H1 (cell line): ENCODE data around the gene GALK1. TPM values are rescaled to one million over a fixed set of nuclear protein-coding genes. Genes with fewer than 3 reads are reported as not detected.

Experiments
- CTCF ChIA-PET: fragments of 300-600 bp; sonication (Branson Sonifier 250); formaldehyde crosslinking; loops from one replicate; lab custom pipeline; 2021; ENCODE audit not compliant: partially characterized antibody; lab: Charles Lee
- POLR2A ChIA-PET: fragments of 300-600 bp; sonication (Branson Sonifier 250); formaldehyde crosslinking; loops from one replicate; lab custom pipeline; 2021; ENCODE audit warnings: inconsistent platforms; ENCODE audit not compliant: partially characterized antibody; lab: Charles Lee
- DNase-seq, 2 experiments: peaks; one replicate each; pipeline versions ENCODE4 v3.0.0 to v3.0.0-alpha.2; 2010 to 2022; ENCODE audit warnings: low spot score in 2 of 2, low read depth in 1 of 2, mixed read lengths in 1 of 2
- FAIRE-seq: peaks from 2 replicates; lab custom pipeline; 2011; peaks lifted over from hg19 to GRCh38; lab: Jason Lieb, UNC
- H2AFZ ChIP-seq: 2 replicates; pipeline ENCODE4 v1.8.1; 2012; ENCODE audit warnings: low read length, inconsistent platforms
- H2AK5ac ChIP-seq: 2 replicates; pipeline ENCODE4 v1.6.1; 2013; ENCODE audit warnings: low read depth, low read length
- H2BK120ac ChIP-seq: replicated peaks from 2 replicates; pipeline ENCODE3; 2013; ENCODE audit warnings: low read depth, low read length, inconsistent platforms
- H2BK12ac ChIP-seq: 2 replicates; pipeline ENCODE4 v1.6.1; 2013; ENCODE audit warnings: low read depth, low read length
- H2BK15ac ChIP-seq: 2 replicates; pipeline ENCODE4 v1.6.1; 2013; ENCODE audit warnings: low read length
- H2BK20ac ChIP-seq: 2 replicates; pipeline ENCODE4 v1.6.1; 2013; ENCODE audit warnings: low read length
- H2BK5ac ChIP-seq: 2 replicates; pipeline ENCODE4 v1.6.1; 2013; ENCODE audit warnings: low read depth, low read length
- H3K14ac ChIP-seq: 2 replicates; pipeline ENCODE4 v1.6.1; 2013; ENCODE audit warnings: inconsistent platforms; ENCODE audit not compliant: insufficient read length
- H3K18ac ChIP-seq: 2 replicates; pipeline ENCODE4 v1.6.1; 2013; ENCODE audit warnings: low read length; ENCODE audit errors: extremely low read depth
- H3K23ac ChIP-seq: 2 replicates; pipeline ENCODE4 v1.6.1; 2013; ENCODE audit warnings: inconsistent platforms; ENCODE audit not compliant: insufficient read length
- H3K23me2 ChIP-seq: 2 replicates; pipeline ENCODE4 v1.6.1; 2013; ENCODE audit warnings: low read depth, low read length
- H3K27ac ChIP-seq: 2 replicates; pipeline ENCODE4 v1.6.1; 2011; ENCODE audit warnings: low read depth, low read length, inconsistent platforms
- H3K27me3 ChIP-seq, 4 experiments: replicated peaks in 1 of 4; 1 replicate in 1 of 4; 2 replicates in 3 of 4; pipeline versions ENCODE4 v1.6.1 to v1.8.1; 2011 to 2013; ENCODE audit warnings: low read length in 3 of 4, mild to moderate bottlenecking in 3 of 4, inconsistent platforms in 2 of 4, mixed read lengths in 2 of 4, moderate library complexity in 1 of 4; ENCODE audit not compliant: control insufficient read depth in 3 of 4, insufficient read depth in 3 of 4; ENCODE audit errors: extremely low read depth in 1 of 4
- H3K36me3 ChIP-seq, 4 experiments: 2 replicates each; pipeline versions ENCODE4 v1.6.1 to v1.8.1; 2011 to 2013; ENCODE audit warnings: mild to moderate bottlenecking in 4 of 4, low read length in 3 of 4, moderate library complexity in 2 of 4, control low read depth in 1 of 4, inconsistent platforms in 1 of 4; ENCODE audit not compliant: insufficient read depth in 4 of 4, control insufficient read depth in 2 of 4
- H3K4ac ChIP-seq: replicated peaks from 2 replicates; pipeline ENCODE3; 2013; ENCODE audit warnings: low read length, low read depth, mixed read lengths, inconsistent platforms; ENCODE audit not compliant: insufficient read length
- H3K4me1 ChIP-seq, 4 experiments: replicated peaks in 1 of 4; 1 replicate in 1 of 4; 2 replicates in 3 of 4; pipeline versions ENCODE4 v1.6.1 to v1.8.1; 2011 to 2013; ENCODE audit warnings: low read length in 3 of 4, inconsistent platforms in 2 of 4, mixed read lengths in 1 of 4; ENCODE audit not compliant: insufficient read depth in 4 of 4, control insufficient read depth in 3 of 4
- H3K4me2 ChIP-seq, 2 experiments: 2 replicates each; pipeline versions ENCODE4 v1.6.1 to v1.8.1; 2011 to 2013; ENCODE audit warnings: low read depth in 2 of 2, low read length in 2 of 2, control low read depth in 1 of 2, inconsistent platforms in 1 of 2, mild to moderate bottlenecking in 1 of 2; ENCODE audit not compliant: insufficient read depth in 1 of 2
- H3K4me3 ChIP-seq, 4 experiments: fragments of 200-600, 300-600 bp in 1 of 4; sonication (generic), shearing (Covaris generic), sonication (Bioruptor Twin) in 1 of 4; 2 replicates each; pipeline versions ENCODE4 v1.5.1 to v1.8.1; 2011 to 2016; ENCODE audit warnings: low read length in 4 of 4, low read depth in 3 of 4, control low read depth in 2 of 4, inconsistent platforms in 2 of 4, mild to moderate bottlenecking in 2 of 4, mixed read lengths in 1 of 4, moderate library complexity in 1 of 4; ENCODE audit not compliant: insufficient read depth in 2 of 4; ENCODE audit errors: extremely low read depth in 1 of 4
- H3K56ac ChIP-seq: replicated peaks from 2 replicates; pipeline ENCODE3; 2013; ENCODE audit warnings: low read depth, mild to moderate bottlenecking, mixed read lengths, low read length, inconsistent platforms; ENCODE audit not compliant: insufficient read length
- H3K79me1 ChIP-seq: 2 replicates; pipeline ENCODE4 v1.6.1; 2013; ENCODE audit warnings: low read depth, low read length, control low read depth
- H3K79me2 ChIP-seq, 2 experiments: 2 replicates each; pipeline versions ENCODE4 v1.6.1 to v1.8.1; 2012 to 2013; ENCODE audit warnings: low read length in 2 of 2, mild to moderate bottlenecking in 2 of 2, inconsistent platforms in 1 of 2; ENCODE audit not compliant: insufficient read depth in 2 of 2, control insufficient read depth in 1 of 2
- H3K9ac ChIP-seq, 4 experiments: replicated peaks in 1 of 4; 1 replicate in 1 of 4; 2 replicates in 3 of 4; pipeline versions ENCODE4 v1.6.1 to v1.8.1; 2011 to 2013; ENCODE audit warnings: low read depth in 3 of 4, low read length in 3 of 4, control low read depth in 2 of 4, mild to moderate bottlenecking in 2 of 4, moderate library complexity in 2 of 4, inconsistent platforms in 1 of 4; ENCODE audit errors: extremely low read depth in 1 of 4
- H3K9me3 ChIP-seq, 2 experiments: 2 replicates each; pipeline versions ENCODE4 v1.6.1 to v1.8.1; 2012 to 2013; ENCODE audit warnings: mild to moderate bottlenecking in 2 of 2, moderate library complexity in 2 of 2, control low read depth in 1 of 2, inconsistent platforms in 1 of 2, low read depth in 1 of 2, low read length in 1 of 2, mixed read lengths in 1 of 2; ENCODE audit not compliant: insufficient read depth in 2 of 2
- H4K20me1 ChIP-seq, 2 experiments: replicated peaks in 1 of 2; 2 replicates each; pipeline versions ENCODE3 to v1.8.1; 2011 to 2013; ENCODE audit warnings: inconsistent platforms in 2 of 2, low read length in 2 of 2, mild to moderate bottlenecking in 1 of 2; ENCODE audit not compliant: insufficient read depth in 2 of 2, control insufficient read depth in 1 of 2
- H4K5ac ChIP-seq: 2 replicates; pipeline ENCODE4 v1.6.1; 2013; ENCODE audit warnings: low read length, low read depth, mixed read lengths, inconsistent platforms; ENCODE audit not compliant: insufficient read length
- H4K8ac ChIP-seq: 2 replicates; pipeline ENCODE4 v1.8.0; 2013; ENCODE audit warnings: mild to moderate bottlenecking, moderate library complexity, low read length, inconsistent platforms; ENCODE audit not compliant: insufficient read depth; ENCODE audit errors: extremely low read depth
- H4K91ac ChIP-seq: replicated peaks from 2 replicates; pipeline ENCODE3; 2013; ENCODE audit warnings: low read length, mixed read lengths, inconsistent platforms; ENCODE audit not compliant: insufficient read length
- ATF2 ChIP-seq: IDR thresholded peaks from 2 replicates; pipeline ENCODE4 v1.6.1; 2012; ENCODE audit warnings: low read length, inconsistent platforms
- FOSL1 ChIP-seq: IDR thresholded peaks from 2 replicates; pipeline ENCODE4 v1.6.1; 2011; ENCODE audit warnings: mild to moderate bottlenecking, low read depth, low read length, moderate library complexity; ENCODE audit not compliant: insufficient read depth
- KDM4A ChIP-seq: IDR thresholded peaks from one replicate; pipeline ENCODE4 v1.7.1; 2012; ENCODE audit warnings: low read depth, mild to moderate bottlenecking, moderate library complexity, low read length, inconsistent platforms; ENCODE audit not compliant: severe bottlenecking
- RNF2 ChIP-seq: fragments of 200-900, 300-1000 bp; sonication (generic); IDR thresholded peaks from 2 replicates; pipeline ENCODE4 v1.7.1; 2016; ENCODE audit warnings: borderline replicate concordance, low read depth, mild to moderate bottlenecking, antibody characterized with exemption, low read length; ENCODE audit not compliant: poor library complexity, severe bottlenecking; ENCODE audit errors: missing control alignments
- SIN3A ChIP-seq, 2 experiments: IDR thresholded peaks in 1 of 2; conservative IDR thresholded peaks in 1 of 2; 2 replicates each; pipeline ENCODE4 v1.6.1; 2011 to 2012; ENCODE audit warnings: low read length in 2 of 2, improper control_type of control experiment in 1 of 2, low read depth in 1 of 2, mild to moderate bottlenecking in 1 of 2
- SP1 ChIP-seq: IDR thresholded peaks from 2 replicates; pipeline ENCODE4 v1.6.1; 2011; ENCODE audit warnings: low read depth, low read length
- SP2 ChIP-seq: IDR thresholded peaks from 2 replicates; pipeline ENCODE4 v1.6.1; 2012; ENCODE audit warnings: mild to moderate bottlenecking, low read length, inconsistent platforms
- WGBS, 2 experiments: shearing (Covaris generic) in 1 of 2; methylation state at CpG; one replicate each; pipeline versions ENCODE4 v1.1.6 to v1.1.7; 2013 to 2015; ENCODE audit warnings: low lambda C conversion rate in 2 of 2, mixed read lengths in 2 of 2, inconsistent platforms in 1 of 2, low coverage in 1 of 2, missing lambda C conversion rate in 1 of 2; ENCODE audit not compliant: insufficient replicate concordance in 2 of 2, insufficient coverage in 1 of 2, insufficient read length in 1 of 2; ENCODE audit errors: extremely low coverage in 1 of 2, missing lambda C conversion rate in 1 of 2; 5-methylcytosine and 5-hydroxymethylcytosine counted together
- polyA plus RNA-seq, 7 experiments: library from polyadenylated mRNA; depleted of rRNA in 3 of 7; stranded (reverse) in 5 of 7; unstranded in 2 of 7; fragments of >200 nt in 5 of 7; fragments of 200-250 nt in 2 of 7; gene quantifications; 1 replicate in 5 of 7; 2 replicates in 1 of 7; 4 replicates in 1 of 7; pipeline versions ENCODE4 v1.2.1 to v1.2.3, GENCODE V29; 2011 to 2013; ENCODE audit warnings: missing spikeins in 2 of 7, mixed read lengths in 2 of 7
- total RNA-seq: library from RNA; stranded (reverse); fragmentation: NEBNext Ultra II Directional; extraction: Animal tissue kit (Norgen Biotek cat#: 25700); gene quantifications from 2 replicates; pipeline ENCODE4 v1.2.1, GENCODE V29; 2021

The GALK1 gene
- total and polyA plus RNA-seq, 2 of the 8 experiments (the other 6 are each of a cell fraction or from before 2014, with no cell fraction given), result 34.1 to 47.9 TPM

- H3K4me2 ChIP-seq, result peak overlapping the region; percentile 26 to 79
- no peak overlapping the region for H2BK5ac ChIP-seq
- H3K27ac ChIP-seq, result no peak overlapping the region
- H4K20me1 ChIP-seq, result no peaks in the 10 kb centered on the region
- H4K91ac ChIP-seq, result peak overlapping the region; percentile 35
- H4K5ac ChIP-seq, result no peak overlapping the region
- peaks cover 0 to 2% (median 0%) of the 10 kb centered on the region in 4 experiments; a peak in 2 of 7 replicates for H3K27me3 ChIP-seq
- no peak overlapping the region for H3K18ac ChIP-seq
- FAIRE-seq, result no peak
- H3K56ac ChIP-seq, result no peak overlapping the region
- no peaks in the 10 kb centered on the region for H3K79me2 ChIP-seq
- H3K9ac ChIP-seq, result no peak overlapping the region; a peak in 1 of 7 replicates
- 0 out of 2 replicates have a peak overlapping the region, but pooled peaks have one; percentile 7 for H2BK12ac ChIP-seq
- H3K9me3 ChIP-seq, result no peaks in the 10 kb centered on the region
- no peak overlapping the region for H3K4ac ChIP-seq
- no peak overlapping the region for H2BK15ac ChIP-seq
- no peaks in the 10 kb centered on the region for H3K36me3 ChIP-seq
- H3K4me1 ChIP-seq, result peaks cover 0 to 8% (median 6%) of the 10 kb centered on the region in 4 experiments; a peak in 5 of 7 replicates
- POLR2A ChIA-PET, result interaction anchor here (0.6 to 15.1 kb wide), 6 partner anchors 11 to 239 kb away, joined by 3 to 425 read pairs (median 8); partner anchors contain the start of genes LLGL2 and UNK
- DNase-seq, result no peak
- H3K79me1 ChIP-seq, result no peaks in the 10 kb centered on the region
- CTCF ChIA-PET, result interaction anchor here (1.0 to 19.5 kb wide), 18 partner anchors 12 to 202 kb away, joined by 3 to 359 read pairs (median 4); partner anchors contain the start of genes SMIM5 and UNK
- no peak overlapping the region for H2AFZ ChIP-seq
- H3K14ac ChIP-seq, result no peak overlapping the region
- H3K23me2 ChIP-seq, result peaks cover 3% of the 10 kb centered on the region; the same call in 1 of the 2 replicates
- H2BK120ac ChIP-seq, result no peak overlapping the region
- H2AK5ac ChIP-seq, result no peak overlapping the region; the same call in 1 of the 2 replicates
- peak overlapping the region; percentile 50 to 88 (median 62) for H3K4me3 ChIP-seq
- WGBS, 2 experiments, result 73% methylated on average over 16 of the region's 16 CpGs; no CpG with 5 or more reads in 1 of the 2 experiments
- no peak overlapping the region for H3K23ac ChIP-seq
- H4K8ac ChIP-seq, result 0 out of 2 replicates have a peak overlapping the region, but pooled peaks have one; percentile 42
- H2BK20ac ChIP-seq, result no peak overlapping the region
- no peak for TF ChIP-seq RNF2
- TF ChIP-seq ATF2, result no peak
- TF ChIP-seq SP1, result no peak
- no peak for TF ChIP-seq SIN3A (conservative IDR thresholded peaks at IDR 0.05 in 1 of 2, IDR thresholded peaks at IDR 0.05 in 1 of 2; ENCODE audit: low read depth in 1 of 2, low read length in 2 of 2)
- no peak for TF ChIP-seq FOSL1
- TF ChIP-seq KDM4A, result no peak
- TF ChIP-seq SP2, result no peak
Measured at GRCh38 chr17:75763613-75764416, 1.2 kb downstream of the GALK1 start.
